ENCODE results near the gene ST6GALNAC2.

- TF ChIP-seq, protein P1, sequence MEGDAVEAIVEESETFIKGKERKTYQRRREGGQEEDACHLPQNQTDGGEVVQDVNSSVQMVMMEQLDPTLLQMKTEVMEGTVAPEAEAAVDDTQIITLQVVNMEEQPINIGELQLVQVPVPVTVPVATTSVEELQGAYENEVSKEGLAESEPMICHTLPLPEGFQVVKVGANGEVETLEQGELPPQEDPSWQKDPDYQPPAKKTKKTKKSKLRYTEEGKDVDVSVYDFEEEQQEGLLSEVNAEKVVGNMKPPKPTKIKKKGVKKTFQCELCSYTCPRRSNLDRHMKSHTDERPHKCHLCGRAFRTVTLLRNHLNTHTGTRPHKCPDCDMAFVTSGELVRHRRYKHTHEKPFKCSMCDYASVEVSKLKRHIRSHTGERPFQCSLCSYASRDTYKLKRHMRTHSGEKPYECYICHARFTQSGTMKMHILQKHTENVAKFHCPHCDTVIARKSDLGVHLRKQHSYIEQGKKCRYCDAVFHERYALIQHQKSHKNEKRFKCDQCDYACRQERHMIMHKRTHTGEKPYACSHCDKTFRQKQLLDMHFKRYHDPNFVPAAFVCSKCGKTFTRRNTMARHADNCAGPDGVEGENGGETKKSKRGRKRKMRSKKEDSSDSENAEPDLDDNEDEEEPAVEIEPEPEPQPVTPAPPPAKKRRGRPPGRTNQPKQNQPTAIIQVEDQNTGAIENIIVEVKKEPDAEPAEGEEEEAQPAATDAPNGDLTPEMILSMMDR (conservative IDR thresholded peaks at IDR 0.05; ENCODE audit: low read depth in 2 of 2): no peak
- no peak for TF ChIP-seq JUNB (IDR thresholded peaks at IDR 0.05; ENCODE audit: unreplicated experiment)
- TF ChIP-seq EZH2 (IDR thresholded peaks at IDR 0.05; ENCODE audit: low read depth, unreplicated experiment): no peak
- no peak for TF ChIP-seq CREB1 (CRISPR knock-in tag; IDR thresholded peaks at IDR 0.05; ENCODE audit: low read depth)
- TF ChIP-seq REST (IDR thresholded peaks at IDR 0.05; ENCODE audit: unreplicated experiment): no peak
- TF ChIP-seq POLR2AphosphoS5 (IDR thresholded peaks at IDR 0.05; ENCODE audit: low read depth): no peak
- no peak for TF ChIP-seq EZH2phosphoT487 (IDR thresholded peaks at IDR 0.05; ENCODE audit: unreplicated experiment)
- TF ChIP-seq STAT1 (IDR thresholded peaks at IDR 0.05; ENCODE audit: unreplicated experiment): no peak
- no peak for TF ChIP-seq ZNF114 (CRISPR knock-in tag; IDR thresholded peaks at IDR 0.05)
- TF ChIP-seq, protein P2, sequence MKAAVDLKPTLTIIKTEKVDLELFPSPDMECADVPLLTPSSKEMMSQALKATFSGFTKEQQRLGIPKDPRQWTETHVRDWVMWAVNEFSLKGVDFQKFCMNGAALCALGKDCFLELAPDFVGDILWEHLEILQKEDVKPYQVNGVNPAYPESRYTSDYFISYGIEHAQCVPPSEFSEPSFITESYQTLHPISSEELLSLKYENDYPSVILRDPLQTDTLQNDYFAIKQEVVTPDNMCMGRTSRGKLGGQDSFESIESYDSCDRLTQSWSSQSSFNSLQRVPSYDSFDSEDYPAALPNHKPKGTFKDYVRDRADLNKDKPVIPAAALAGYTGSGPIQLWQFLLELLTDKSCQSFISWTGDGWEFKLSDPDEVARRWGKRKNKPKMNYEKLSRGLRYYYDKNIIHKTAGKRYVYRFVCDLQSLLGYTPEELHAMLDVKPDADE (IDR thresholded peaks at IDR 0.05): no peak
- no peak for TF ChIP-seq NANOG (IDR thresholded peaks at IDR 0.05; ENCODE audit: borderline replicate concordance)
- no peak for TF ChIP-seq ZNF331 (CRISPR knock-in tag; IDR thresholded peaks at IDR 0.05; ENCODE audit: low read depth)
Observed at GRCh38 chr17:76626442-76626841, 40.8 kb upstream of the ST6GALNAC2 start.

Data from GM23338 (cell line).